ENCODE results near the gene ERI2. TPM values are rescaled to one million over a fixed set of nuclear protein-coding genes. Genes with fewer than 3 reads are reported as not detected.

The ERI2 gene, protein sequence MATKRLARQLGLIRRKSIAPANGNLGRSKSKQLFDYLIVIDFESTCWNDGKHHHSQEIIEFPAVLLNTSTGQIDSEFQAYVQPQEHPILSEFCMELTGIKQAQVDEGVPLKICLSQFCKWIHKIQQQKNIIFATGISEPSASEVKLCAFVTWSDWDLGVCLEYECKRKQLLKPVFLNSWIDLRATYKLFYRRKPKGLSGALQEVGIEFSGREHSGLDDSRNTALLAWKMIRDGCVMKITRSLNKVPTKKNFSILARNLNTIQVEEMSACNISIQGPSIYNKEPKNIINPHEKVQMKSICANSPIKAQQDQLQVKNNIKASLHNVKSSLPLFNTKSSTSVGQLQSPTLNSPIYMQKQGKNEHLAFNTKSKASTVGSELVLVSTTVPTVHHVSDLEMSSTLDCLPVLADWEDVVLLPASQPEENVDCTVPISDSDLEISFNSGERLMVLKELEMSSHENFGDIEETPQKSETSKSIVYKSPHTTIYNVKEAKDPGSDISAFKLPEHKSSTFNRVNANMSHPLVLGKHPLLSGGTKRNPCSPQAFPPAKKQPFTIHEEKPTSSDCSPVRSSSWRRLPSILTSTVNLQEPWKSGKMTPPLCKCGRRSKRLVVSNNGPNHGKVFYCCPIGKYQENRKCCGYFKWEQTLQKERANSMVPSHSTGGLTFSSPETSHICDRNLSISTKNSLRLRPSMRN
- 7.8 and 9.2 TPM in 2 replicates for total RNA-seq

DNA sequence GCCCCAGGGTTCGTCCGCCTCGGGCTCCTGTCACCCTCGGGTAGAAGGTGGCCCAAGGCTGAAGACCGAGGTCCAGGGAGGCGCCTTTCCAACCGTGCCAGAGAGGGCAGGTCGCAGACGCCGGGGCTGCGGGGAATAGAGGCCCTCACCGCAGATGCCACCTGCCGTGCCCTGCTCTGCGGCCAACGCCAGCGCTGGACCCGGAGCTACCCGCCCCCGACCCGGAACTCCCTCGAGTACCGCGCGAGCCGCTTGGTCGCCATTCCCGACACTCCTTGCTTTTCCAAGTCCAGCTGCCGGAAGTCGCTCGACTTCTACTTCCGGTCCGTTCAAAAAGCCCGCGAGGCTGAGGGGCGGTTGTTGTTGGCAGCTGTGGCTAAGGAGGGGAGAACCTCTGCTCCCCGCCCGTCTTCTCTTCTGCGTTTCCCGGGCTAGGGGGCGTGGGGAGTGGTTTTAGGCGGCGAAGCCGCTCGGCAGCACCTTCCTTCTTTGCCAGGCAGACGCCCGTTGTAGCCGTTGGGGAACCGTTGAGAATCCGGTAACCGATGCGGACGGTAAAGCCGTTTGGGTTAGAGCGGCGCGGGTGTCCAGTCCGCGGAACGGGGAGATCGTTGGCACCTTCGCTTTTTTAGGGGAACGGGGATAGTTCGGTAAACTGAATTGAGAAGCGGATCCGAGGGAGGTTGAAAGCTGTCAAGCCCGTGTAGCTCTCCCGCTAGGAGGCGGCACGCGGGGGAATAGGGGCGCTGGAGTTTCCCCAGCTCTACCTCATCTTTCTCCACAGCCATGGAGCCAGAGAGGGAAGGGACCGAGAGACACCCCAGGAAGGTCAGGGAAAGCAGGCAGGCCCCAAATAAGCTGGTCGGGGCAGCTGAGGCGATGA is at the start of gene ERI2, which contains the start of gene REXO5:
TSS of gene ERI2 (minus strand) at position 305 of the 883 bp plus-strand sequence. CDS start at position 263, 42 bp downstream.
TSS of gene REXO5 (plus strand) at position 360 of the 883 bp plus-strand sequence. CDS start at position 787, 427 bp downstream.
- peak; percentile 81 to 95 for DNase-seq (ENCODE audit: low read depth in 2 of 2)

DNA sequence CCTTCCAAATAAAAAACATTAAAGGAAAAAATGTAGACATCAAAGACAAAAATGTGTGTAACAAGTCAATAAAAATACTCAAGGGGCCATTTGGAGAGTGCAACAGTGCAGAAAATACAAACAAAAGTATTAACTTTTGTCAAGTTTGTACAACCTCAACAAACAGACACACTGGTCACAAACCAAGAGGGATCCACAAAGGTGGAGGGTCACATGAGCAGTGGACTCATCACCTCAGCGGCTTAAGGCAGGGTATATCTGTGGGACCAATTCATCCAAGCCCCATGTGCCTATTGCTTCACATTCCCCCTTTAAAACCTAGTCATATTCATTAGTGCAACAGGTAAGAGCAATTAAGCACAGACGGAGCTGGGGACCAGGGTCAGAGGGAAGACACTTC is 48.7 kb upstream of the ERI2 start:
- no peak for DNase-seq (ENCODE audit: low read depth in 2 of 2)

DNA sequence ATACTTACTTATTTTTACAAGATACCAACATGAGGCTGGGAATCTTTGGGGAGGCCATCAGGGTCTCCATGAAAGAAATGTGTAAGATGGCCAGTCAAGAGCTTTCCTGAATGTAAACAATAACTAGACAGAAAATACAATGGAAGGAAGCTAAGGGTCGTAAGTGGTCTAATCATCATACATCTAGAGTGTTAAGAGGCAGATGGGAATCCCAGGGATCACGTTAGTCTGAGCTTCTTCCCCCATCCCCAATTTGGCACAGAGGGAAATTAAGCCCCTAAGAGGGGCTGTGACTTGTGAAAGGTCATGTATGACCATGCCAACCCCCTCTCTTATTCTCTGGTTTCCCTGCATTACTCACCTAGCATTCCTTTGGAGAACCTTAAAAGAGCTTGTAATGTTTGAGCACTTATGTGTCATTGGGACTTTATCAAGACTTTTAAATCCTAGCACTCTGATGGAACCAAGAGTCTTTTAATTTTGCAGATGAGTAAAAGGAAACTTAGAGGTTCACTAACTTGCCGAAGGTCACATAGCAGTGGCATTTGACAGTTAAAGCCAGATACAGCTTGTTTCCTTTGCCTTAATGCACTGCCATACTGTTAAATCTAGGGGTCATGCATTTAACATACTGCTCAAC is 47.8 kb upstream of the ERI2 start:
- DNase-seq (ENCODE audit: low read depth in 2 of 2) = peak in 1 of 2 donors; percentile 33

DNA sequence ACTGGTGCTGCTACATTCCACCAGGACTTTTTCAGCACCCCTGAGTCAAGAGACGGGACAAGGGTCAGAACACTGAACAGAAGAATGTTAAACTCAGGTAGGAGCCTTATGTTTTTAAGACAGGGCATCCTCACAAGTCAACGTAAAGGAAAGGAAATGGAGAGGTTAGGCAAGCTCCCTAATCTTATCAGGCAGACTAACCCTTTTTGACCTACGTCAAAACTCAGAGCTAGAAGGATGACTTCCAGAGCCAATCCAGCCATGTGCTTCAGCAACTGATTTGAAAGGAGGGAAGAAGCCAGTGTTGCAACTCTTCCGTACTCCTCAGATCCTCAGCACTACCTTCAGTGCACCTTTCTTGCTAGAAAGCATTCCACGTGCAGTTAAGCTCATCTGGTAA is 46.9 kb upstream of the ERI2 start:
- no peak for DNase-seq (ENCODE audit: low read depth in 2 of 2)

DNA sequence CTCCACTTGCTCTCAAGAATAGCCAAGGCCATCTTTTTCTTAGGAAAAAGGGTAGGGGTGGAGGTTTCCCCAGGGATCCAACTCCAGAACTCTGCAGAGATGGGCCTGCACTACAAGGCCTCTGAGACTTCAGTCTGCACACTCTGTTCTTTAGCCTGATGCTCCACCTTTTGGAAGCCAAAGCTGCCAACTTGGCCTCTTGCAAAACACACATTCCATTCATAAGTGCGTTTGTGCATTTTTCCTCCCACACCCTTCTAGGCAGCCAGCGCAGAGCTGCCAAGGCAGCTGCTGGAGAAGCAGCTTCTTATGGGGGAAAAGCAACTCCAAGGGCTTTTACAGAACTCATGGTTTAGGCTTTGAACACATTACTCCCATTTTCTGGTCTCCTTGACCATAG is 45.3 kb upstream of the ERI2 start:
- DNase-seq (ENCODE audit: low read depth in 2 of 2) = peak in 1 of 2 donors; percentile 35

DNA sequence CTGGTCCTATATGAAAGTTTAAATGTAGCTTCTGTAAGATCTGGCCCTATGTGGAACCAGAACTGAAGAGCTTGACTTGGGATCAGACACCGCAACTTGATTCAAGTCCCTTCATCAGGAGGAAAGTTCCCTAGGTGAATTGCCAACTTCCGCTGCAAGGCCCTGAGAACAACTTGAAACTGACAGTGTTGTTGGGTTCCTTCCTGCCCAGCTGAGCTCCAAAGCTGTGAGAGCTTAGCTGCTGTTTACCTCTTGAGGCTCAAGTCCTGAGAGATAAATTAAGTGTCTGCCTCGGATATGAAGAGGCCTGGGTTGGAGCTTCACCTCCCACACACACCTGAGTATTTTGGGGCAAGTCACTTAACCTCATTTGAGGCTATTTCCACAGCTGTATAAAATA is 44.7 kb upstream of the ERI2 start:
- peak in 1 of 2 donors; percentile 37 for DNase-seq (ENCODE audit: low read depth in 2 of 2)

DNA sequence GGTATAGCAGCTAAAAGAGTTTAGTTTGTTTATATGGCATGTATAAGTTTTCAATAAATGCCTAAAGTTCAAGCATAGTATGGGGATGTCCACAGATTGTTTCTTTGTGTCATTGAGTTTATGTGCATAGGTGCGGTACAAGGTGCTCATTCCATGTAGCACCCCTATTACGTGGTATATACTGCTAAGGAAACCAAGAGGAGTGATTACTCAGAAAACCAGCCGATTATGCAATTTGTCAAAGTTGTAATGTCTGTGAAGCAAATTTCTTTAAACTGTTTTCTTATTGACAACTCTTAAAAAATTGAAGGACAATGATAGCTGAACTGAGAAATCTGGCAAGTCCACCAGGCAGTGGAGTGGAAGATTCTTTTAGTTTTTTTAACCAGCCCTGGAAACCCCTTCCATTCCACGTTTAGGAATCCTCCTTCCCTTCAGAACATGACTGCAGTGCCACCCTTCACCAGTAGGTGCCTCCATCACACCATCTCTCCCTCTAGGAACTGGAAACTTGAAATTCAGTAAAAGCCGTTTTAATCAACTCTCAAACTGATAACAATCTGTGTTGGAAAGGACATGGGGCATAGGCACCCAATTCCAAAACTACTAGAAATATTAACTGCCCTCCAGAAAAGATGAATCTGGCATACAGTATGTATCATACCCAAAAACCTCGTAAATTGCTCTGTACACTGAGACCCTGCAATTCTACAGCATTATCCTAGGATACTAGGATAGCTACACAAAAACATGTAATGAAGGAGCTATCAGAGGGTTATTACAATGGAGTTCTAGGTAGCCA is 43.5 kb upstream of the ERI2 start:
- peak; percentile 58 to 66 for DNase-seq (ENCODE audit: low read depth in 2 of 2)

DNA sequence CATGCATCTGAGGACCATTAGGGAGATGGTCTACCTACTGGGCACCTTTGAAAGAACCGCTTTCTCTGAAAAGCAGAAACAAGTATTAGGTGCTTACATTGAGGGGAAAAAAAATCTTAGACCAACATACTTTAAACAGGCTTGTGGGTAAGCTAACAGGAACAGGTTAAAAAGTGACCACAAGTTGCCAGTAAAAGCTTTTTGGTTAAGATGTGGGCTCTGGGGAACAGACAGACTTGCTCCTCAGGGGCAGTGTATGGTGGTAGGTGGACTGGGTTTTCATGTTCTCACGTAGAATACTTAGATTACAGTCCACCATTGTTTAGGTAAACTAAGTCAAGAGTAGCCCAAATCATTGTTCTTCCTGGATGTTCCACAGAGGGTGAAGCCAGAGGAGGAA is 41.3 kb upstream of the ERI2 start:
- DNase-seq (ENCODE audit: low read depth in 2 of 2) = no peak

DNA sequence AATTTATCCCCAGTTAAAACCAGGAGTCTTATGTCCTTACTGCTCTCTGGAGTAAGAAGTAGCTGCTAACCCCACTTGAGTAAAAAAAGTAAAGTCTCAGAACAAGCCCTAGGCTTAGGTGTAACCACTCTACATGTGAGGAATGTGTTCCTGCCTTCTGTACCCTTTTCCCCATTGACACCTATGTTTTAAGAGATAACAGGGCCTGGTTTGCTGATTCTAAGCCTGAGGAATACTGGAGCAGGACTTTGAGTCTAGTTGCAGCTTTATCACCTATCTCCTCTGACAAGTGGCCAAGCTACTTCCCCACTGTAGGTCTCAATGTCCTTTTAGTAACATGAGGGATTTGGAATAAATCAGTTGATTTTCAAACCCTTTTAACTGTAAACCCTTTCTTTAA is 40.3 kb upstream of the ERI2 start:
- no peak for DNase-seq (ENCODE audit: low read depth in 2 of 2)

DNA sequence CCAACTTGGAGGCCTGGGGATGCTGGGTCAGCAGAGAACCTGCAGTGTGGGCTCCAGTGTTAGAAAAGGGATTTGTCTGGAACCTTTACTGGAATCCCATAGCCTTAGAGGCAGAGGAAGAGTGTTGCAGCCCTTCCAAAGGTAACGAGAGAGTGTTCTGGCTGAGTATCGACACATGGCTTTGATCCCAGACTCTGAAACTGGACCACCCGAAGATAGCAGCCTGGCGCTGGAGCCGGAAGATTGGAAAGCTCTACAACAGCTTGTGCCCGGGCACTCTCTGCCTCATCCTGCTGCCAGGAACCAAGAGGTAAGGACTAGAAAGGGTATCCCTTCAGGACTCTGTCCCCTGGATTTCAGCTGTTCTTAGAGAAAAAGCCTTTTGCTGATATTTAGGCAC is 39.8 kb upstream of the ERI2 start:
- no peak for DNase-seq (ENCODE audit: low read depth in 2 of 2)

DNA sequence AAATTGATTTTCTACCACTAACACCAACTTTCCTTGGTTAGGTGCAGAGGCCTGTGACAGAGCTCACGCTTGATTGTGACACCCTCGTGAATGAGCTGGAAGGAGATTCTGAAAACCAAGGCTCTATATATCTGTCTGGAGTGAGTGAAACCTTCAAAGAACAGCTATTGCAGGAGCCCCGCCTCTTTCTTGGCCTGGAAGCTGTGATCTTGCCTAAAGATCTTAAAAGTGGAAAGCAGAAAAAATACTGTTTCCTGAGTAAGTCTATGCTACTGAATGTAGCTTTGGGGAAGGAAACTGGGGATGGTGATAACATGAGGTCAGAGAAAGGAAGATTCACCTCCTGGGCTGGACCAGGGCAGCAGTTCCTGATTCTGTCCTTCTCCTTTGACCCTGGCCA is 38.3 kb upstream of the ERI2 start:
- no peak for DNase-seq (ENCODE audit: low read depth in 2 of 2)

DNA sequence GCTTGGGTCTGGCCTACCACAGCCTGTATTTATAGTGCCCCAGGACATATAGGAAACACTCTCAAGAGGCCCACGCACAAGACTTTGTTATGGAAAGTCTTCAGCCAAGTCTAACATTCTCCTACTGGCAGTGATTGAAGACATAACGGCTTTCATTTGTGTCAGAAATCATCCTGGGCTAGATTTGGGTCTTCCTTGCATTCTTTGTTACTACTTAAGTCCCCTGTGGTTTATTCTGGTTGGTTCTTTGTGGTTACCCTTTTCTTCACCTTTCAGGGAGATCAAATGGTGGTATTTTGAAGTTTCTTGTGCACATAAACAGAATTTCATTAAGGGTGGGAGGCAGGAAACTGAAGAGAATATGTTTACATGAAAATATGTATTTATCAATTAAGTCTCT is 37.8 kb upstream of the ERI2 start:
- no peak for DNase-seq (ENCODE audit: low read depth in 2 of 2)

DNA sequence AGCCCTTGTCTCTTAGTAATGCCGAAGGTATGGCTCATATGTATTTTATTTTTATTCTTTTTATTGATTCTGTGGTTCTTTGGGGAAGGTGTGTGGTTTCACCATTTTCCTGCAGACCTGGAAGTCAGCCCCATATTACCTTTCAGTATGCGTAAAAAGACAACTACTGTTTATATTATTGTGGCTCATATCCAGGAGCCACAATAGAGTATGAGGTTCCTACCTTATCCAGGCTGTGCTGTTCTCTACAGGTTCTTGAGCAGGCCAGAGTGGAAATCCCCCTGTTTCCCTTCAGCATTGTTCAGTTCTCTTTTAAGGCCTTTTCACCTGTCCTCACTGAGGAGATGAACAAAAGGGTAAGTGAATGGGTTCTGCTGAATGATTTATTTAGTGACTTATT is 33.2 kb upstream of the ERI2 start:
- no peak for DNase-seq (ENCODE audit: low read depth in 2 of 2)

DNA sequence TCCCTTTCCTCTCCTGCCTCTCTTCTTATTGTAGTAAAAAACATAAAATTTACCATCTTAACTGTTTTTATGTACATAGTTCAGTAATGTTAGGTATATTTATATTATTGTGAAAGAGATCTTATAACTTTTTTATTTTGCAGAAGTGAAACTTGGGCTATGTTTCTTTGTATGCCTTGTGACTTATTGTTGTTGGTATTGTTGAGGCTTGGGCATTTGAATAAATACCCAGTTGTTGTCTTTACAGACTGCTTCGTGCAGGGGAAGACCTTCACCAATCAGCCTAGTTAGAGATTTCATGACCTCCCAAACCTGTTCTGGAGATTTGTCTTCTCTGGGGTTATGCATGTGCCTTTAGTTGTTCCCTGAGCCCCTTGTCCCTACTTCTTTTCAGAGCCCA is 32.0 kb upstream of the ERI2 start:
- no peak for DNase-seq (ENCODE audit: low read depth in 2 of 2)

DNA sequence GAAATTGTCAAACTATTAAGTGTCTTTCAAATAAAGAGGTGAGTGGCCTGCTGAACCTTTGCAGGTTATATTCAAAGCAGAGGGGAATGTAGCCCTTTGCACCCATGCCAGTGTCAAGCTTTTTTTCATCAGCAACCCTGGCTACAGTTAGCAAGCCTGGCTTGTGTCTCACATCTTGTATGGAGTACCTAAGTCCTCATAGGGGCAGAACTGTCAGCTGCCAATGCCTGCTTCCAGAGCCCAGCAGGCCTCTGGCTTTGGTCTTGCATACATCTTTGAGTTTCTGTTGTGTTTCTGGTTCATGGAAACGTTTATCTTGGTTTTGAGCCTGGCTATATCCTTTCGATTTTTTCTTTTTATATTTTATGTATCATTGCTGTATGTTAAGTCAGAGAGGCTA is 26.8 kb upstream of the ERI2 start:
- DNase-seq (ENCODE audit: low read depth in 2 of 2) = no peak

DNA sequence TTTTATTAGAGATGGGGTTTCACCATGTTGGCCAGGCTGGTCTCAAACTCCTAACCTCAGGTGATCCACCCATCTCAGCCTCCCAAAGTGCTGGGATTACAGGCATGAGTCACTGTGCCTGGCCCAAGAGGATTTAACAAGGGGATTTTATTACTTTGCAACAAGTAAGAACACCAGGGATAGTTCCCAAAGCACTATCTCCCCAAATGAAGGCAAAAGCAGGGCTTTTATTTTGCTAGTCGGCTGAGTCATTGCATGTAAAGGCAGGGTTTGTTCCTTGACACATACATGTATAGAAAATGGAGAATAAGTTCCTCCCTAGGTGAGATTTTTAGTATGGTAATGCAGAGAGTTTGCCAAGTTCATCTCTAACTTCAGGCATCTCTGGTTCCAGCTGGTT is 24.1 kb upstream of the ERI2 start:
- DNase-seq (ENCODE audit: low read depth in 2 of 2) = no peak

DNA sequence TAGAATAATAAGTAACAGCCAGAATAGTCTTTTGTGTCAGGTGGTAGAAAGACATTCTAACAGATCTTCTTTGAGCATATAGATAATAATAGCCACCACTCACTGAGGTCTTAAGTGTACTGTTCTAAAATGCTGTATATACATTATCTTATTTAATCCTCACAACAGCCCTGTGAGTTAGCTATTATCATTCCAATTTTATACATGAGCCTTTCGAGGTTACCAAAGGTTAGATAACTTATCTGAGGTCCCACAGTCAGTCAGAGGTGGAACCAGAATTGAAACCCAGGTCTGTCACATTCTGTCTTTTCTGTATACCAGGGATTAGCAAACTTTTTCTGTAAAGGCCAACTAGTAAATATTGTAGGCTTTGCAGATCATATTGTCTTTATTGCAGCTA is 23.3 kb upstream of the ERI2 start:
- no peak for DNase-seq (ENCODE audit: low read depth in 2 of 2)

DNA sequence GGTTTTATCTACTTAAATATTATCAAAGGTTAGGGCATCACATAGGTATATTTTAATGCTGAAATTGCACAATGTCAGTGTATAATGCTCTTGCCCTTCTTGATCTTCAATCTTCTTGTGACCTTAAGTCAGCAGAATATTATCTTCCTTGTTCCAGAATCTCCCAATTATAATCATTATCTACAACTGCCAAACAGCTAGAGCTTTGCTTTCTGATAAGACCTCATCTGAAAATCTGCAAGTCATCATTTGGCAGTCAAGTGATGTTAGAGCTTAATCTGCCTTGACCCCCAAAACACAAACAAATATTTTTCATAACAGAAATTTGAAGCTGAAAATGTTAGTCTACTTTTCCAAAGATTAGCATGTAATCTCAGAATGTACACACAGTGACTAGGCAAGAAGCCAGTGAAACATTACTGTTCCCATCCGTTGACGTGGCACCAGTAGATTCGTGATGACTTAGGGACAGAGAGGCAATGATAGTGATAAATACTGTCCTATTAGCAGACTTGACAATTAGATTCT is 19.8 kb upstream of the ERI2 start:
- DNase-seq (ENCODE audit: low read depth in 2 of 2) = no peak

DNA sequence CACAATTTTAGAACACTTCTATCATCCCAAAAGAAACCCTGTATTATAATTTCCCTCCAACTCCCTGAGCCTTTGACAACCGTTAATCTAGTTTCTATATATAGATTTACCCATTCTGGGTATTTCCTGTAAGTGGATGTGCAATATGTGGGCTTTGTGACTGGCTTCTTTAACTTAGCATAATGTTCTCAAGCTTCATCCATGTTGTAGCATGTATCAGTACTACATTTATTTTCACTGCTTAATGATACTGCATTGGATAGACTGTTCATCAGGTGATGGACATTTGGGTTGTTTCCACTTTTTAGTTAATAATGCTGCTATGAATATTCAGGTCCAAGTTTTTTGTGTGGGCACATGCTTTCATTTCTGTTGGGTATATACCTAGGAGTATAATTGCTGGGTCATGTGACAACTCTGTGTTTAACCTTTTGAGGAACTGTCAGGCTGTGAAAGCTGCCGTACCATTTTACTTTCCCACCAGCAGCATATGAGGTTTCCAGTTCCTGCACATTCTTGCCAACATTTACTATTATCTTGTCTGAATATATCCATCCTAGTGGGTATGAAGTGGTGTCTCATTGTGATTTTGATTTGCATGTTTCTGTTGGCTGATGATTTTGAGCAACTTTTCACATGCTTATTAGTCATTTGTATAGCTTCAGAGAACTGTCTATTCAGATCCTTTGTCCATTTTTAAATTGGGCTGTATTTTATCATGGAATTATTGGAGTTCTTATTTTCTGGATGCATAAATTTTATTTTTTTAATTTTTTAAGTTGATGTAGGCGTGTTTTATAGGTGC is 16.5 kb upstream of the ERI2 start:
- DNase-seq (ENCODE audit: low read depth in 2 of 2) = no peak

DNA sequence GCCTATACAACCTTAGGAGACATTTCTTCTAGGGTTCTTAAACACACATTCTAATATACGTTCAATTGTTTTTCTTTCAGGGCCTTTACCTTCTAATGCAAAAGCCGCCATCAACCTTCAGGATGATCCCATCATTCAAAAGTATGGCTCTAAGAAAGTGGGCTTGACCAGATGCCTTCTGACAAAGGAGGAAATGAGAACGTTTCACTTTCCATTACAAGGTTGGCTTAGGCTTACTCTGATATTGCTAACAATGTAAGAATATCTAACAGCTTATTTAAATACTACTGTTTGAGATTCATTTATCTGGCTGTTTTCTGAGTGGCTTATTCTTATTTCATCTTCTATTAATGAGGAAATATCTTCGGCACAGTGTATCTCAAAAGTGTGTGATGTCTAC is 15.4 kb upstream of the ERI2 start:
- DNase-seq (ENCODE audit: low read depth in 2 of 2) = no peak
